B cell (primary cell): ENCODE results near the gene SLC6A12. TPM values are rescaled to one million over a fixed set of nuclear protein-coding genes. Genes with fewer than 3 reads are reported as not detected.

ENCODE experiments used
- ATAC-seq: fragments of 200-7000 bp; cut with Tn5 transposase; one replicate; pipeline ENCODE4 v1.10.0; 2021; ENCODE audit warnings: low read depth, mild to moderate bottlenecking, moderate number of reproducible peaks, moderate library complexity
- CTCF ChIA-PET: fragments of 350-600 bp; sonication (Branson Sonifier 250); formaldehyde crosslinking; loops from one replicate; lab custom pipeline; 2021; ENCODE audit warnings: antibody characterized with exemption, inconsistent platforms; lab: Charles Lee
- POLR2A ChIA-PET: fragments of 350-600 bp; sonication (Branson Sonifier 250); formaldehyde crosslinking; loops from one replicate; lab custom pipeline; 2021; ENCODE audit warnings: antibody characterized with exemption; lab: Charles Lee
- DNase-seq: peaks from one replicate; pipeline ENCODE4 v3.0.0; 2013
- H2AFZ ChIP-seq: 2 replicates; pipeline ENCODE4 v1.6.1; 2012; ENCODE audit warnings: mild to moderate bottlenecking, low read depth, low read length; ENCODE audit not compliant: insufficient read depth, poor library complexity, severe bottlenecking
- H3K27ac ChIP-seq, 2 donors: 1 replicate in 1 of 2; 2 replicates in 1 of 2; pipeline ENCODE4 v1.5.1; 2012 to 2013; ENCODE audit warnings: low read length in 2 of 2, mild to moderate bottlenecking in 2 of 2, moderate library complexity in 1 of 2
- H3K27me3 ChIP-seq, 4 experiments: fragments of 200-600 bp in 1 of 4; sonication (generic) in 1 of 4; replicated peaks in 1 of 4; 1 replicate in 2 of 4; 2 replicates in 2 of 4; pipeline versions ENCODE4 v1.6.1 to v1.7.0; 2013 to 2016; ENCODE audit warnings: low read length in 3 of 4, mild to moderate bottlenecking in 2 of 4, mixed read lengths in 1 of 4, moderate library complexity in 1 of 4; ENCODE audit not compliant: insufficient read depth in 4 of 4, control insufficient read depth in 3 of 4; ENCODE audit errors: control extremely low read depth in 1 of 4
- H3K36me3 ChIP-seq, 2 experiments: replicated peaks in 1 of 2; 1 replicate in 1 of 2; 2 replicates in 1 of 2; pipeline versions ENCODE4 v1.6.1 to v1.7.1; 2013; ENCODE audit warnings: low read length in 1 of 2; ENCODE audit not compliant: insufficient read depth in 2 of 2, control insufficient read depth in 1 of 2; ENCODE audit errors: control extremely low read depth in 1 of 2, extremely low read depth in 1 of 2
- H3K4me1 ChIP-seq, 2 donors: fragments of 200-600 bp in 1 of 2; sonication (generic) in 1 of 2; 1 replicate in 1 of 2; 2 replicates in 1 of 2; pipeline versions ENCODE4 v1.5.1 to v1.6.1; 2013 to 2017; ENCODE audit warnings: low read length in 2 of 2; ENCODE audit not compliant: control insufficient read depth in 2 of 2, insufficient read depth in 2 of 2
- H3K4me2 ChIP-seq: replicated peaks from 2 replicates; pipeline ENCODE3; 2012; ENCODE audit warnings: mild to moderate bottlenecking, low read depth, low read length; ENCODE audit not compliant: poor library complexity, severe bottlenecking
- H3K4me3 ChIP-seq, 5 experiments: fragments of 200-600 bp in 1 of 5; sonication (generic) in 1 of 5; 1 replicate in 3 of 5; 2 replicates in 2 of 5; pipeline versions ENCODE4 v1.5.1 to v1.7.0; 2011 to 2016; ENCODE audit warnings: low read length in 4 of 5, mild to moderate bottlenecking in 4 of 5, low read depth in 2 of 5, control low read depth in 1 of 5, moderate library complexity in 1 of 5; ENCODE audit not compliant: insufficient read depth in 1 of 5; ENCODE audit errors: control extremely low read depth in 1 of 5, extremely low read depth in 1 of 5
- H3K79me2 ChIP-seq: fragments of 200-600 bp; sonication (generic); one replicate; pipeline ENCODE4 v1.6.0; 2016; ENCODE audit warnings: low read length; ENCODE audit not compliant: control insufficient read depth, insufficient read depth
- H3K9ac ChIP-seq: fragments of 200-600 bp; sonication (generic); 2 replicates; pipeline ENCODE4 v1.6.1; 2017; ENCODE audit warnings: mild to moderate bottlenecking, low read length, moderate library complexity
- H3K9me3 ChIP-seq, 3 donors: one replicate each; pipeline versions ENCODE4 v1.6.1 to v1.7.1; 2013; ENCODE audit warnings: low read length in 2 of 3; ENCODE audit not compliant: control insufficient read depth in 2 of 3, insufficient read depth in 1 of 3; ENCODE audit errors: control extremely low read depth in 1 of 3
- H4K20me1 ChIP-seq: 2 replicates; pipeline ENCODE4 v1.6.0; 2012; ENCODE audit warnings: mild to moderate bottlenecking, low read length; ENCODE audit not compliant: insufficient read depth, control insufficient read depth, poor library complexity, severe bottlenecking
- H3K27ac Mint-ChIP-seq: one replicate; pipeline ENCODE4 v1.8.0; 2021; ENCODE audit warnings: mixed read lengths
- H3K27me3 Mint-ChIP-seq: one replicate; pipeline ENCODE4 v1.8.0; 2021; ENCODE audit warnings: mixed read lengths
- H3K4me1 Mint-ChIP-seq: one replicate; pipeline ENCODE4 v1.8.0; 2021; ENCODE audit warnings: mixed read lengths
- H3K4me3 Mint-ChIP-seq: one replicate; pipeline ENCODE4 v1.8.0; 2021; ENCODE audit warnings: mixed read lengths
- H3K9me3 Mint-ChIP-seq: one replicate; pipeline ENCODE4 v1.8.0; 2022; ENCODE audit warnings: mixed read lengths; ENCODE audit not compliant: insufficient read depth
- EZH2 ChIP-seq: IDR thresholded peaks from 2 replicates; pipeline ENCODE4 v1.6.1; 2012; ENCODE audit warnings: borderline replicate concordance, low read depth, mild to moderate bottlenecking, moderate library complexity, low read length; ENCODE audit not compliant: insufficient read depth, poor library complexity, severe bottlenecking
- WGBS: methylation state at CpG from one replicate; pipeline ENCODE4 v1.1.5; 2013; ENCODE audit warnings: missing lambda C conversion rate; ENCODE audit not compliant: insufficient coverage; 5-methylcytosine and 5-hydroxymethylcytosine counted together
- intact Hi-C: fragments of 100-400 bp; cut with micrococcal nuclease; formaldehyde crosslinking; loops from one replicate; pipeline ENCODE4 v1.10.0; 2022
- polyA plus RNA-seq: library from polyadenylated mRNA; depleted of rRNA; stranded (reverse); fragments of >200 nt; gene quantifications from 2 replicates; pipeline ENCODE4 v1.2.3, GENCODE V29; 2012
- total RNA-seq, 2 donors: library from RNA; stranded (reverse); fragments of 120-200 nt in 1 of 2; gene quantifications; 1 replicate in 1 of 2; 2 replicates in 1 of 2; pipeline versions ENCODE4 v1.2.3 to v1.2.4, GENCODE V29; 2013 to 2022
- TF ChIP-seq, protein P1 (sequence below): fragments of 200-600 bp; IDR thresholded peaks from one replicate; pipeline ENCODE4 v1.8.0; 2022; ENCODE audit warnings: antibody characterized with exemption, mild to moderate bottlenecking

Gene SLC6A12
- total and polyA plus RNA-seq, 2 donors (not counting 1 experiment from before 2014, with no cell fraction given): 0.06 TPM; not detected in 1

DNA sequence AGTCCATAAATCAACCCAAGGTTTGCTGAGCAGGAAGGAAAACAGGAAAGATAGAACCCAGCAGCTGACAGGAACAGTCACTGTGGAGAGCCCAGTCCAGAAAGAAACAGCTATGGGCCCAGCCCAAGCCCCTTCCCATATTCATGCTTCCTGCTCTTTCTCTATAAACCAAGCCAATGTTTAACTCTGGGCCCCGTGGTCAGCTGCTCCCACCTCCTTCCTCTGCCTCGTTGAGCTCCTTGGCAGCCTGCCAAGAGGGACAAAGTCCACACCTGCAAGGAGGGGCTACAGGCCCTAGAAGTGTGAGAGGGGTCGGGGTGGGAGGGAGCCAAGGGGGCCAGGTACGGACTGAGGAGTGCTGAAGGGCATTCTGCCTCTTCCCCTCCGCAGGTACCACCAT is 38.7 kb upstream of the SLC6A12 start:
- H3K27ac Mint-ChIP-seq: no peak overlapping the region
- H2AFZ ChIP-seq: no peak overlapping the region

DNA sequence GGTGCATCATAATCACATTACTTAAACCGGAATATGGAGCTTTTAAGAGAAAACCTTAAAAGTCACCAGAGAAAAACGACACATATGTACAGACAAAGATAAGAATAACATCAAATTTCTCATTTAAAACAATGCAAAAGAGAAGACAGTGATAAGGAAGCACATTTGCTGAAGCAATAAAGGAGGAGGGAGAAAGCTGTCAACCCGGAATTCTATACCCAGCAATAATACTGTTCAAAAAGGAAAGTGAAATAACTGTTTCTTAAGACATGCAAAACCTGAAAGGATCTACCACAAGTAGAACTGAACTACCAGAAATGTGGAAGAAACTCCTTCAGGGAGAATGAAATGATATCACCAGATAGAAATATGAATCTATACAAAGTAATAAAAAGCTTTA is 33.3 kb upstream of the SLC6A12 start:
- Histone ChIP-seq H3K9me3 (peaks cover 3 to 17% (median 15%) of the 10 kb centered on the region in 3 donors), H2AFZ (no peak overlapping the region), H3K4me3 (no peak overlapping the region), H3K9ac (no peak overlapping the region), H3K36me3 (no peaks in the 10 kb centered on the region), H3K4me2 (no peak overlapping the region), H3K79me2 (no peaks in the 10 kb centered on the region), H3K27me3 (peaks cover 0 to 8% (median 0%) of the 10 kb centered on the region in 4 experiments), H3K4me1 (no peaks in the 10 kb centered on the region), H3K27ac (no peak overlapping the region), H4K20me1 (no peaks in the 10 kb centered on the region)
- no peak overlapping the region for H3K27ac Mint-ChIP-seq
- ChIA-PET CTCF (no interaction called here), POLR2A (no interaction called here)
- peaks cover 21% of the 10 kb centered on the region for H3K27me3 Mint-ChIP-seq
- peaks cover 6% of the 10 kb centered on the region for H3K9me3 Mint-ChIP-seq
- ATAC-seq: no peak
- no peaks in the 10 kb centered on the region for H3K4me1 Mint-ChIP-seq
- 100% methylated on average over 1 of the region's 3 CpGs for WGBS
- TF ChIP-seq, protein P1, sequence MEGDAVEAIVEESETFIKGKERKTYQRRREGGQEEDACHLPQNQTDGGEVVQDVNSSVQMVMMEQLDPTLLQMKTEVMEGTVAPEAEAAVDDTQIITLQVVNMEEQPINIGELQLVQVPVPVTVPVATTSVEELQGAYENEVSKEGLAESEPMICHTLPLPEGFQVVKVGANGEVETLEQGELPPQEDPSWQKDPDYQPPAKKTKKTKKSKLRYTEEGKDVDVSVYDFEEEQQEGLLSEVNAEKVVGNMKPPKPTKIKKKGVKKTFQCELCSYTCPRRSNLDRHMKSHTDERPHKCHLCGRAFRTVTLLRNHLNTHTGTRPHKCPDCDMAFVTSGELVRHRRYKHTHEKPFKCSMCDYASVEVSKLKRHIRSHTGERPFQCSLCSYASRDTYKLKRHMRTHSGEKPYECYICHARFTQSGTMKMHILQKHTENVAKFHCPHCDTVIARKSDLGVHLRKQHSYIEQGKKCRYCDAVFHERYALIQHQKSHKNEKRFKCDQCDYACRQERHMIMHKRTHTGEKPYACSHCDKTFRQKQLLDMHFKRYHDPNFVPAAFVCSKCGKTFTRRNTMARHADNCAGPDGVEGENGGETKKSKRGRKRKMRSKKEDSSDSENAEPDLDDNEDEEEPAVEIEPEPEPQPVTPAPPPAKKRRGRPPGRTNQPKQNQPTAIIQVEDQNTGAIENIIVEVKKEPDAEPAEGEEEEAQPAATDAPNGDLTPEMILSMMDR: no peak
- TF ChIP-seq EZH2: no peak
- H3K4me3 Mint-ChIP-seq: no peak overlapping the region
- DNase-seq: no peak
- intact Hi-C loops: no loop called here

More for the DNA sequence above, 38.7 kb upstream of the SLC6A12 start:
- Histone ChIP-seq H3K36me3 (no peaks in the 10 kb centered on the region), H4K20me1 (no peaks in the 10 kb centered on the region), H3K4me3 (no peak overlapping the region), H3K27ac (no peak overlapping the region), H3K27me3 (peaks cover 0 to 9% (median 0%) of the 10 kb centered on the region in 4 experiments), H3K9me3 (peaks cover 0 to 4% (median 3%) of the 10 kb centered on the region in 3 donors), H3K4me2 (no peak overlapping the region), H3K9ac (no peak overlapping the region), H3K79me2 (no peaks in the 10 kb centered on the region), H3K4me1 (no peaks in the 10 kb centered on the region)
- TF ChIP-seq EZH2: no peak
- TF ChIP-seq, protein P1: no peak
- POLR2A ChIA-PET: no interaction called here
- CTCF ChIA-PET: no interaction called here
- ATAC-seq: no peak
- intact Hi-C loops: no loop called here
- H3K4me3 Mint-ChIP-seq: no peak overlapping the region
- H3K4me1 Mint-ChIP-seq: no peaks in the 10 kb centered on the region
- no CpG with 5 or more reads among the region's 5 CpGs for WGBS
- no peaks in the 10 kb centered on the region for H3K9me3 Mint-ChIP-seq
- no peak for DNase-seq
- peaks cover 38% of the 10 kb centered on the region for H3K27me3 Mint-ChIP-seq
